CD14-positive monocyte (primary cell): Measurements from ENCODE around the gene GMDS. TPM values are rescaled to one million over a fixed set of nuclear protein-coding genes. Genes with fewer than 3 reads are reported as not detected.

Experiments used
- DNase-seq, 3 donors: peaks; one replicate each; pipeline ENCODE4 v3.0.0-alpha.2; 2011 to 2022
- H2AFZ ChIP-seq: 2 replicates; pipeline ENCODE4 v1.6.0; 2012; ENCODE audit warnings: mild to moderate bottlenecking, low read depth, low read length, inconsistent platforms; ENCODE audit not compliant: insufficient read depth, poor library complexity, severe bottlenecking
- H3K27ac ChIP-seq, 2 donors: 1 replicate in 1 of 2; 2 replicates in 1 of 2; pipeline ENCODE4 v1.5.1; 2012 to 2013; ENCODE audit warnings: low read length in 2 of 2, control low read depth in 1 of 2, inconsistent platforms in 1 of 2, low read depth in 1 of 2, mild to moderate bottlenecking in 1 of 2
- H3K27me3 ChIP-seq, 2 donors: one replicate each; pipeline versions ENCODE4 v1.6.0 to v1.6.1; 2011 to 2013; ENCODE audit warnings: low read length in 2 of 2; ENCODE audit not compliant: control insufficient read depth in 2 of 2, insufficient read depth in 2 of 2
- H3K36me3 ChIP-seq, 2 donors: replicated peaks in 1 of 2; 1 replicate in 1 of 2; 2 replicates in 1 of 2; pipeline versions ENCODE4 v1.5.1 to v1.6.1; 2012 to 2013; ENCODE audit warnings: low read length in 2 of 2, control low read depth in 1 of 2, inconsistent platforms in 1 of 2, mild to moderate bottlenecking in 1 of 2; ENCODE audit not compliant: insufficient read depth in 2 of 2, control insufficient read depth in 1 of 2
- H3K4me1 ChIP-seq, 2 donors: 1 replicate in 1 of 2; 2 replicates in 1 of 2; pipeline versions ENCODE4 v1.5.1 to v1.6.1; 2012 to 2013; ENCODE audit warnings: low read length in 2 of 2, control low read depth in 1 of 2, inconsistent platforms in 1 of 2, mild to moderate bottlenecking in 1 of 2, moderate library complexity in 1 of 2; ENCODE audit not compliant: insufficient read depth in 2 of 2, control insufficient read depth in 1 of 2
- H3K4me2 ChIP-seq: replicated peaks from 2 replicates; pipeline ENCODE3; 2012; ENCODE audit warnings: low read length, moderate library complexity, mild to moderate bottlenecking; ENCODE audit not compliant: poor library complexity, severe bottlenecking; ENCODE audit errors: extremely low read depth
- H3K4me3 ChIP-seq, 3 experiments: fragments of 200-600 bp in 1 of 3; sonication (generic) in 1 of 3; replicated peaks in 1 of 3; 1 replicate in 2 of 3; 2 replicates in 1 of 3; pipeline ENCODE4 v1.5.1; 2011 to 2013; ENCODE audit warnings: low read length in 3 of 3, mild to moderate bottlenecking in 3 of 3, control low read depth in 2 of 3, low read depth in 2 of 3, inconsistent platforms in 1 of 3, moderate library complexity in 1 of 3
- H3K79me2 ChIP-seq: 2 replicates; pipeline ENCODE4 v1.6.0; 2012; ENCODE audit warnings: mild to moderate bottlenecking, control low read depth, inconsistent platforms, low read length, moderate library complexity; ENCODE audit not compliant: insufficient read depth
- H3K9ac ChIP-seq: 2 replicates; pipeline ENCODE4 v1.6.0; 2017; ENCODE audit warnings: low read length, mild to moderate bottlenecking; ENCODE audit not compliant: insufficient read depth, poor library complexity, severe bottlenecking
- H3K9me3 ChIP-seq, 2 donors: replicated peaks in 1 of 2; 1 replicate in 1 of 2; 2 replicates in 1 of 2; pipeline versions ENCODE4 v1.5.1 to v1.6.1; 2012 to 2013; ENCODE audit warnings: low read length in 2 of 2, control low read depth in 1 of 2; ENCODE audit not compliant: control insufficient read depth in 1 of 2, insufficient read depth in 1 of 2
- H4K20me1 ChIP-seq: 2 replicates; pipeline ENCODE4 v1.6.0; 2012; ENCODE audit warnings: mild to moderate bottlenecking, low read length, control low read depth, moderate library complexity; ENCODE audit not compliant: insufficient read depth
- H3K27ac Mint-ChIP-seq, 7 donors: one replicate each; pipeline ENCODE4 v1.8.0; 2020; ENCODE audit warnings: mild to moderate bottlenecking in 7 of 7, mixed read lengths in 7 of 7, moderate library complexity in 6 of 7, inconsistent platforms in 2 of 7
- H3K27me3 Mint-ChIP-seq, 3 donors: one replicate each; pipeline ENCODE4 v1.8.0; 2021 to 2022; ENCODE audit warnings: low read depth in 3 of 3, mild to moderate bottlenecking in 3 of 3, mixed read lengths in 3 of 3, moderate library complexity in 3 of 3, inconsistent platforms in 1 of 3
- H3K36me3 Mint-ChIP-seq, 2 donors: one replicate each; pipeline ENCODE4 v1.8.0; 2020; ENCODE audit warnings: mixed read lengths in 2 of 2, inconsistent platforms in 1 of 2, mild to moderate bottlenecking in 1 of 2
- H3K4me1 Mint-ChIP-seq: one replicate; pipeline ENCODE4 v1.8.0; 2020; ENCODE audit warnings: mild to moderate bottlenecking, mixed read lengths
- H3K4me3 Mint-ChIP-seq, 2 donors: one replicate each; pipeline ENCODE4 v1.8.0; 2020; ENCODE audit warnings: mild to moderate bottlenecking in 2 of 2, mixed read lengths in 2 of 2, moderate library complexity in 1 of 2
- H3K9me3 Mint-ChIP-seq, 7 donors: one replicate each; pipeline ENCODE4 v1.8.0; 2020 to 2022; ENCODE audit warnings: mixed read lengths in 7 of 7, mild to moderate bottlenecking in 6 of 7, moderate library complexity in 6 of 7, inconsistent platforms in 2 of 7
- CTCF ChIP-seq: fragments of 200-600 bp; IDR thresholded peaks from one replicate; pipeline ENCODE4 v1.8.0; 2022; ENCODE audit warnings: antibody characterized with exemption, mild to moderate bottlenecking
- WGBS: methylation state at CpG from one replicate; pipeline ENCODE4 v1.1.5; 2013; ENCODE audit warnings: missing lambda C conversion rate; ENCODE audit not compliant: insufficient coverage; 5-methylcytosine and 5-hydroxymethylcytosine counted together
- intact Hi-C, 2 donors: fragments of 100-400 bp; cut with micrococcal nuclease; formaldehyde crosslinking; loops; one replicate each; pipeline versions ENCODE4 v1.15.0 to v1.15.1; 2023
- polyA plus RNA-seq, 3 donors: library from polyadenylated mRNA; depleted of rRNA in 1 of 3; unstranded in 2 of 3; stranded (reverse) in 1 of 3; fragments of 300-500 nt in 2 of 3; fragments of >200 nt in 1 of 3; fragmentation: Illumina TruSeq in 2 of 3; gene quantifications; 1 replicate in 2 of 3; 2 replicates in 1 of 3; pipeline ENCODE4 v1.2.3, GENCODE V29; 2012 to 2021

GMDS gene
- polyA plus RNA-seq, 3 donors, result 10.5 to 19.9 (median 17.6) TPM

- Histone ChIP-seq H3K79me2 (no peaks in the 10 kb centered on the region), H3K9me3 (no peaks in the 10 kb centered on the region), H3K4me2 (no peak overlapping the region), H4K20me1 (no peaks in the 10 kb centered on the region), H2AFZ (no peak overlapping the region), H3K9ac (no peak overlapping the region), H3K27ac (no peak overlapping the region), H3K36me3 (no peaks in the 10 kb centered on the region), H3K4me3 (no peak overlapping the region), H3K4me1 (peaks cover 8 to 10% of the 10 kb centered on the region in 2 donors), H3K27me3 (no peaks in the 10 kb centered on the region)
- Mint-ChIP-seq H3K27ac (peak overlapping the region in 1 of 7 donors; percentile 18), H3K27me3 (no peaks in the 10 kb centered on the region), H3K9me3 (no peaks in the 10 kb centered on the region), H3K36me3 (peaks cover 3 to 10% of the 10 kb centered on the region in 2 donors), H3K4me3 (no peak overlapping the region), H3K4me1 (peaks cover 15% of the 10 kb centered on the region)
- intact Hi-C loops, result no loop called here
- WGBS, result 96% methylated on average over 2 of the region's 3 CpGs
- DNase-seq, result no peak
- TF ChIP-seq CTCF, result no peak
Observed at GRCh38 chr6:1946583-1946982, 298.8 kb downstream of the GMDS start.

DNA sequence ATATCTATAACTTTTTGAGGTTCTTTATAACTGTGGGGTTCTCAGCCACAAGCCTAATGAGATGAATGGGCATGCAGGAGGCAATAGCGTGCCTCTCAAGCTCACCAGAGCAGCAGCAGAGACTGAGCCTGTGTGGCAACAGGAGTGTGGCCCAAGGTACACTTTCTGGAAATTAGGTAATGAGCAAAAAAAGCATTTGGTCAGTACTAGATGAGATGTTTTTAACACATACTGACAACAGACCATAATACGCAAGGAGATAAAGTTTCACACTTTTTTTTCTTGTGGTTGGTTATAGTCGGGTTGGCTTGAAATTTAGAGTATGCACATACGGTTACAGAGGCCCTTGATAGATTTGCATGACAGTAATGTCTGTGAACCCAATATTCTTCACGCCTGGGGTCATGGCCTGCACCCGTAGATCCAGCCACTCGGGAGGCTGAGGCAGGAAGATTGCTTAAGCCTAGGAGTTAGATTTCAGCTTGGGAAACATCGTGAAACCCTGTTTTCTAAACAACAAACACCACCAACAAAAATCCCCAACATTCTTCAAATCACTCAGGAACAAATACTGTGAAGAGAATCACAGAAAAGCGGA lies 300.1 kb downstream of the GMDS start:
- no peak overlapping the region for H3K4me3 Mint-ChIP-seq
- H3K79me2 ChIP-seq, result no peaks in the 10 kb centered on the region
- peaks cover 3 to 7% of the 10 kb centered on the region in 2 donors for H3K36me3 Mint-ChIP-seq
- peaks cover 8 to 10% of the 10 kb centered on the region in 2 donors for H3K4me1 ChIP-seq
- H3K9me3 Mint-ChIP-seq, result no peaks in the 10 kb centered on the region
- no peak overlapping the region for H3K9ac ChIP-seq
- no peak overlapping the region for H3K4me3 ChIP-seq
- whole genome bisulfite sequencing, result 95% methylated on average over 3 of the region's 9 CpGs
- intact Hi-C loops, result no loop called here
- no peak overlapping the region for H3K27ac Mint-ChIP-seq
- H3K27ac ChIP-seq, result no peak overlapping the region
- no peaks in the 10 kb centered on the region for H3K27me3 Mint-ChIP-seq
- no peaks in the 10 kb centered on the region for H3K9me3 ChIP-seq
- no peak for TF ChIP-seq CTCF
- no peak overlapping the region for H2AFZ ChIP-seq
- DNase-seq, result no peak
- H4K20me1 ChIP-seq, result no peaks in the 10 kb centered on the region
- H3K27me3 ChIP-seq, result no peaks in the 10 kb centered on the region
- no peak overlapping the region for H3K4me2 ChIP-seq
- H3K36me3 ChIP-seq, result no peaks in the 10 kb centered on the region
- H3K4me1 Mint-ChIP-seq, result peaks cover 15% of the 10 kb centered on the region
